ENCODE measurements around the gene SLC13A4. TPM values are rescaled to one million over a fixed set of nuclear protein-coding genes. Genes with fewer than 3 reads are reported as not detected.

The SLC13A4 gene
- total and polyA plus RNA-seq, 2 of the 4 experiments (the other 2 are of a cell fraction), result 0.10 TPM; not detected in 1

DNA sequence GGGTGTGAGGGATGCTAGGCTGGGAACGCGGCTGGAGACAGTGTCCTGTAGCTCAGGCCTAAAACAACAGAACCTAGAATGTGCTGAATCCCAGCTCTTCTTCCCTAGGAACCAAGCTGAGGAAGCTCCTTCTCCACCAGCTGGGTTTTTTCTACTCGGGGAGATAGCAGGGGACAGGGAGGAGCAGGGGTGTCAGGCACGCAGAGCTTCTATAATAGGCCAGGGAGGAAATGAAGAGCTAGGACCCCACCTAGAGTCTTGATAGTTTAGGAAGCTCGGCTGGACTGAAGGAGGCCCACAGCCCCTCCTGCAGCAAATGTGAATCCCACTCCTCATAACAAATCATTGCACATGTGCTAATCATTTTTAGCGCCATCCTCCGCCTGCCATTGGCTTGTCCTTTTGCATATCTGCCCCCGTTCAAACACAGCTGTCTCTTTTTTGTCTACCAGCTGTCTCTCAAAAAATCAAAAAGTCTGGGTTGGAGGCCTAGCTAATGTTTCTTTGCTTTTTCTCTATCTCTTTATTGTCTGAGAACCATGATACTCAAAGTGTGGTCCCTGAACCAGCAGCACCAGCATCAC lies 44.7 kb upstream of the SLC13A4 start (continued):
- no peak for TF ChIP-seq SMC3 (IDR thresholded peaks at IDR 0.05; ENCODE audit: low read depth, low read length)

DNA sequence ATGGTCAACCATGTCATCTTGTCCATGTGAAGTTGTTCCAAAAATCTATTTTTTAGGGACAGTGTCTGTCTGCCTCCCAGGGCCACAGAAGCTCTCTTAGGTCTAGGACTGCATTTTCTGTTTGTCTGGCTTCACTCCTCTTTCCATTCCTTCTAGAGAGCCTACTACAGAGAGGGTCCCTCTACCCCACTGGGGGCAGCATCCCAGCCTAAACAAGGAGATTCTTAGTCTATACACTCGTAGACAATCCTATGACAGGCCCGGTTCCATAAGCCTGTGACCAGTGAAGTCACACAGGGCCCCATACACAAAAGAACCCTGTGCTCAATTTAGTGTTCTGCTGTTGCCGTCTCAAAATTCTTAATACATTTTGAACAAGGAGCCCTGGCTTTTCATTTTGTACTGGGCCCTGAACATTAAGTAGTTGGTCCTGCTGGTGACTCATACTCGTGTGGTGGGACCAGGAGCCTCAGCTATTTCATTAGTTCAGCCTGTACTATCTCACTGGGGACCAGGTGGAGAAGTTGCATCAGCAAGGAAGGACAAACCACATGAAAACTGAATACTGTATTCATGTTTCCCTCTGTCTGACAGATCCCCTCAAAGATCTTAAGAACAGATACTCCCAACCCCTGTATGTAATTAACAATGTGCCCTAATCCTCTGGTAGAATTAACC lies 44.1 kb upstream of the SLC13A4 start:
- CTCF ChIA-PET, result interaction anchor here (0.9 kb wide), 1 partner anchor 24 kb away, joined by 3 read pairs; no protein-coding TSS in a partner anchor
- POLR2A ChIA-PET (ENCODE audit: unreplicated experiment), result no interaction called here
- Histone ChIP-seq H3K4me2 (ENCODE audit: low read depth, low read length) (no peak overlapping the region), H3K18ac (ENCODE audit: low read depth, low read length) (peak overlapping the region; percentile 88), H3K4me1 (ENCODE audit: control insufficient read depth, insufficient read depth, low read length) (peaks cover 16% of the 10 kb centered on the region), H3K79me1 (ENCODE audit: low read depth in 1 of 2, low read length in 2 of 2) (0 out of 4 replicates have a peak, but pooled peaks cover 0 to 3% of the 10 kb centered on the region in 2 experiments), H3K9me1 (ENCODE audit: insufficient read depth, low read length) (peaks cover 18% of the 10 kb centered on the region), H2BK15ac (ENCODE audit: low read depth, low read length) (peak overlapping the region; percentile 66; the same call in 2 of the 3 replicates), H3K23ac (ENCODE audit: low read depth, low read length) (peak overlapping the region; percentile 70; the same call in 1 of the 2 replicates), H4K8ac (ENCODE audit: low read depth in 2 of 2, low read length in 2 of 2) (peak overlapping the region; percentile 53 to 72; a peak in 3 of 4 replicates), H3K9ac (ENCODE audit: low read depth, low read length) (no peak overlapping the region), H3K27ac (ENCODE audit: insufficient read depth, low read length) (peak overlapping the region; percentile 10; the same call in 1 of the 2 replicates), H2BK20ac (ENCODE audit: low read depth, low read length) (peak overlapping the region; percentile 88), H3K14ac (replicated peaks; ENCODE audit: low read depth, low read length) (peak overlapping the region; percentile 84), H3K4ac (ENCODE audit: low read depth, low read length) (peak overlapping the region; percentile 81), H3K9me3 (ENCODE audit: control insufficient read depth, insufficient read depth, low read length) (no peaks in the 10 kb centered on the region), H4K91ac (ENCODE audit: insufficient read depth, low read depth, low read length) (peak overlapping the region; percentile 60), H3K4me3 (ENCODE audit: insufficient read depth, low read depth, low read length) (no peak overlapping the region), H3K56ac (ENCODE audit: extremely low read depth, insufficient read depth, low read length) (no peak overlapping the region), H2AK5ac (ENCODE audit: low read depth, low read length) (peak overlapping the region; percentile 50; the same call in 1 of the 2 replicates), H4K20me1 (ENCODE audit: insufficient read depth, low read length) (no peaks in the 10 kb centered on the region), H2BK5ac (ENCODE audit: low read depth, low read length, poor library complexity, severe bottlenecking) (peak overlapping the region; percentile 67), H2BK120ac (ENCODE audit: low read depth, low read length) (peak overlapping the region; percentile 89), H3K27me3 (ENCODE audit: control insufficient read depth, insufficient read depth, low read length) (no peaks in the 10 kb centered on the region), H2AK9ac (replicated peaks; ENCODE audit: low read depth, low read length, poor library complexity) (peak overlapping the region; percentile 79), H3K36me3 (ENCODE audit: control insufficient read depth, insufficient read depth, low read length) (no peaks in the 10 kb centered on the region), H2AFZ (replicated peaks; ENCODE audit: low read length, poor library complexity) (peak overlapping the region; percentile 73), H4K5ac (ENCODE audit: low read depth, low read length) (peak overlapping the region; percentile 90)
- intact Hi-C loops (cut with micrococcal nuclease) (no loop called here), in situ Hi-C loops (cut with MboI; ENCODE audit: low sequenced_read_pairs) (no loop called here), dilution Hi-C loops (cut with HindIII; ENCODE audit: low sequenced_read_pairs, unreplicated experiment) (no loop called here)
- BruUV-seq (replicated peaks), result no TSS peak
- 93% methylated on average over 2 of the region's 4 CpGs; no CpG with 5 or more reads in 1 of the 2 experiments for WGBS, 2 experiments (ENCODE audit: extremely low coverage in 2 of 2, insufficient read length in 1 of 2)
- TF ChIP-seq FOS (IDR thresholded peaks at IDR 0.05; ENCODE audit: low read depth, low read length) (peak; percentile 58; the same call in 1 of the 2 replicates), RAD21 (IDR thresholded peaks at IDR 0.05; ENCODE audit: low read length) (no peak), CEBPB (IDR thresholded peaks at IDR 0.05; ENCODE audit: low read depth, low read length) (peak; percentile 79), RCOR1 (IDR thresholded peaks at IDR 0.05; ENCODE audit: insufficient replicate concordance, low read length) (no peak)
- ATAC-seq (ENCODE audit: low read depth), result peak; percentile 57
- DNase-seq, result peak; percentile 90

Measured in IMR-90 (cell line).